Lung microvascular endothelial cell (primary cell): ENCODE measurements around the gene EIF4A3. TPM values are rescaled to one million over a fixed set of nuclear protein-coding genes. Genes with fewer than 3 reads are reported as not detected.
A peak's percentile ranks its signal among the peaks of the same experiment; 100 is the strongest.

ENCODE experiments used
- DNase-seq, 2 donors: peaks; one replicate each; pipeline versions ENCODE4 v3.0.0 to v3.0.0-alpha.2; 2010; ENCODE audit warnings: low read depth in 2 of 2
- total RNA-seq: library from RNA; depleted of rRNA; stranded (reverse); fragments of >200 nt; gene quantifications from 2 replicates; pipeline ENCODE4 v1.2.1, GENCODE V29; 2014

EIF4A3 gene
- total RNA-seq, 1 donor from 2014 or later: 96.6 TPM

GRCh38 chr17:80137131-80137530 is 9.8 kb downstream of the EIF4A3 start:
- no peak for DNase-seq

GRCh38 chr17:80133626-80133970 is 13.3 kb downstream of the EIF4A3 start:
- no peak for DNase-seq

- DNase-seq: no peak
These were observed 13.9 kb downstream of the EIF4A3 start for GRCh38 chr17:80132906-80133625.

GRCh38 chr17:80130992-80131391 is 15.9 kb downstream of the EIF4A3 start:
- DNase-seq: no peak

- peak in 1 of 2 donors; percentile 30 for DNase-seq
These were observed 17.8 kb downstream of the EIF4A3 start for GRCh38 chr17:80129006-80129565.

- DNase-seq: no peak
These were observed 20.5 kb downstream of the EIF4A3 start for GRCh38 chr17:80126449-80126715.

- DNase-seq: peak in 1 of 2 donors; percentile 84
These were observed 21.1 kb downstream of the EIF4A3 start for GRCh38 chr17:80125656-80126448.

GRCh38 chr17:80124351-80124981 is 22.5 kb downstream of the EIF4A3 start:
- DNase-seq: peak; percentile 68 to 72

- peak in 1 of 2 donors; percentile 62 for DNase-seq
These were observed 23.1 kb downstream of the EIF4A3 start for GRCh38 chr17:80123791-80124190.

- no peak for DNase-seq
These were observed 23.9 kb downstream of the EIF4A3 start for GRCh38 chr17:80122926-80123505.

GRCh38 chr17:80122026-80122575 is 24.8 kb downstream of the EIF4A3 start:
- DNase-seq: no peak

- no peak for DNase-seq
These were observed 27.1 kb downstream of the EIF4A3 start for GRCh38 chr17:80119839-80120238.

GRCh38 chr17:80119271-80119791 is 27.6 kb downstream of the EIF4A3 start:
- no peak for DNase-seq

GRCh38 chr17:80118601-80119270 is 28.2 kb downstream of the EIF4A3 start:
- DNase-seq: no peak

- DNase-seq: no peak
These were observed 29.2 kb downstream of the EIF4A3 start for GRCh38 chr17:80117491-80118401.

- no peak for DNase-seq
These were observed 30.0 kb downstream of the EIF4A3 start for GRCh38 chr17:80116921-80117380.

GRCh38 chr17:80116276-80116920 is 30.5 kb downstream of the EIF4A3 start:
- peak in 1 of 2 donors; percentile 62 for DNase-seq

GRCh38 chr17:80115159-80115558 is 31.8 kb downstream of the EIF4A3 start:
- no peak for DNase-seq

- no peak for DNase-seq
These were observed 32.2 kb downstream of the EIF4A3 start for GRCh38 chr17:80114758-80115157.
